ENCODE data around the gene PIP5K1C.

The PIP5K1C gene

DNA sequence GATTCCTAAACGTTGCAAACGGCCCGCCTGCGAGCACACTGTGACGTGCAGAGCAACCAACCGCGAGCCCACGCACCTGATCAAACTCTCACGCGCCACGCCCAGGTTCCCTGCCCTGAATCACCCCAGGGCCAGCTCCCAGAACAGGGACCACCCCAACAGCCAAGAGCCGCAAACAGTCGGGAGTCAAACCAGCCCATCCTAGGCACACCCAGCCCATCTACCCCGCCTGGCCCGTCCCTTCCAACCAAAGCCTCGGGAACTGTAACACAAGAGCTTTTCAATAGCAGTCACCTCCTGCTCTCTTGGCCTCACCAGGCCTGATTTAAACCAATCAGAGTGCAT is 8.9 kb downstream of the PIP5K1C start:
- Histone ChIP-seq H3K4me3 (ENCODE audit: low read length) (no peak overlapping the region), H3K9me3 (ENCODE audit: control insufficient read depth, low read depth, low read length) (no peaks in the 10 kb centered on the region), H3K27me3 (ENCODE audit: control insufficient read depth, insufficient read depth, low read length) (no peaks in the 10 kb centered on the region), H3K36me3 (ENCODE audit: control insufficient read depth, low read depth, low read length) (no peaks in the 10 kb centered on the region), H3K9ac (ENCODE audit: low read length) (no peak overlapping the region), H3K4me1 (ENCODE audit: control insufficient read depth, low read depth, low read length) (peaks cover 7% of the 10 kb centered on the region), H3K27ac (ENCODE audit: low read length) (no peak overlapping the region)

DNA sequence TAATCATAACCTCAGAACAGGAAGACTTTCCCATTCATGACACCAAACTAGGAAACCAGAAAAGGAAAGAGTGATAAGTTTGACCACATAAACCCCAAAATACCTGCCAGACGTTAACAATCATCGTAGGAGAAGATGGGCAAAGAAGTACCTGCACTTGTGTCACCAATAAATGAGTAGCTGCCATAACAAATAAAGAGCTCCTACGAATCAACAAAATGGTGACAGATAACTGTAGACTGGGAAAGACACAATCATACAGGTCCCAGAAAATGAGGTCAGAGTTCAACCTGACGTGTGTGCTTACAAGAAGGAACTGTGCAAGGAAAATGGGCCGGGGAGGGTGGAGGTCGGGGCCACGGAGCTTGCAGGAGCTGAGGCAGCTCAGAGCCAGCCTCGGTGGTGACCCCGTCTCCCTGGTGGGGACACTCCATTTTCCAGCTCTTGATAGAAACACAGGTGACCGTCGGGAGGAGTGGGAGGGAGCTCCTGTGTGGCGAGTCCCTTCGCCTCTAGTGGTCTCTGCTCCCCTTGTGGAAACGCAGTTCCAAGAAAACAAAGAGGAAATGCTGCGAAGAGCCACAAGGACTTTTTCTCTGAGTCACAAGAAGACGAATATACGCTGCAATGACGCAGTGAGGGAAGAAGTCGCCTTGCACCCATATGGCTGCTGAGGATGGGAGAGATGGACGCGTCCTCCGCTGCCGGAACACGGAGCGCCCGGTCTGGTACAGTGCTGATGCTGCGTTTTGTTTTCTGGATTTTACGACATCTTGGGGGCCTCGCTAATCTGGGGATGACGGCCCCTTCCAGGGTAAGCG is 9.5 kb downstream of the PIP5K1C start:
- Histone ChIP-seq H3K36me3 (ENCODE audit: control insufficient read depth, low read depth, low read length) (no peaks in the 10 kb centered on the region), H3K27ac (ENCODE audit: low read length) (no peak overlapping the region), H3K9me3 (ENCODE audit: control insufficient read depth, low read depth, low read length) (no peaks in the 10 kb centered on the region), H3K4me1 (ENCODE audit: control insufficient read depth, low read depth, low read length) (peaks cover 7% of the 10 kb centered on the region), H3K4me3 (ENCODE audit: low read length) (no peak overlapping the region), H3K9ac (ENCODE audit: low read length) (no peak overlapping the region), H3K27me3 (ENCODE audit: control insufficient read depth, insufficient read depth, low read length) (no peaks in the 10 kb centered on the region)

DNA sequence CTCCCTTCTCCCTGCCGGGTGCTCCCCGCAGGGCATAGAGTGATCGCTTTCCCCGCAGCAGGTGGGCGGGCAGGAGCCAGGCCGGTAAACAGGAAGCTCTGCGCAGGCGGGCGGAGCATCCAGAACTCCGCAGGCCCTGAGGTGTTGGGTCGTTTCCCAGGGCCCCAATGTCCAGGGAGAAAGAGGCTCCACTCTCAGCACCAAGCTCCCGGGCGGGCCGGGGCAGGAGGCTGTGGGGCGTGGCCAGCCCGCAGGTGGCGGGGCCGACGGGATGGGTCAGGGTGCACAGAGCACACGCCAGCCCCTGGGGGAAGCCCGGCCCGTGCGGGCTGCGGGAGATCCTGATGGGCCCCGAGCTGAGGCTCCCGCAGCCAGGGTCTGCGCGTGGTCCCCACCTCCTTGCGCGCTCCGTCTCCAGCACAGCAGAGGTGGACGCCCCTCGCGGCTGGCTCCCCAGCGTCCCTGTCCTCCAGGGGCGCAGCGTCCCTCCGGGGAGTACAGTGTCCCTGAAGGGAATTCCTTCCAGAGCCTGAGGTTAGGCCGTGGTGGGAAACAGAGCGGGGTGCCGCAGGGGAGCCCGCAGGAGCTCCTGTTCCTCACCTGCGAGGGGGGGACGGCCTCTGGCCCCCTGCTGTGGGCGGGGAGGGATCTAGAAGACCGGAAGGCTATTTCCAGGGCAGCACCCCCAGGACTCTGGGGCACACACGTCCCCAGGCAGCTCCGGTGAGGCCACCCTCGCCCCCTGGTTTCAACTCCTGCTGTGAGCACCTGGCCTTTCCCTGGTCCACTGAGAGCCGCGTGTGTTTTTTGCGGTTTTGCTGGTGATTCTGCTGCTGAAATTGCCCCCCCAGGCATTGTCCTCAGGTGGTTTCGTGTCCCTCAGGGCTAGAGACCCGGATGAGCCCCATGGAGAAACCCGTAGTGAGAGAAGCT is 12.2 kb downstream of the PIP5K1C start:
- Histone ChIP-seq H3K9ac (ENCODE audit: low read length) (peak overlapping the region; percentile 35), H3K27me3 (ENCODE audit: control insufficient read depth, insufficient read depth, low read length) (no peaks in the 10 kb centered on the region), H3K27ac (ENCODE audit: low read length) (no peak overlapping the region), H3K4me1 (ENCODE audit: control insufficient read depth, low read depth, low read length) (peaks cover 11% of the 10 kb centered on the region), H3K36me3 (ENCODE audit: control insufficient read depth, low read depth, low read length) (no peaks in the 10 kb centered on the region), H3K4me3 (ENCODE audit: low read length) (peak overlapping the region; percentile 45), H3K9me3 (ENCODE audit: control insufficient read depth, low read depth, low read length) (no peaks in the 10 kb centered on the region)

DNA sequence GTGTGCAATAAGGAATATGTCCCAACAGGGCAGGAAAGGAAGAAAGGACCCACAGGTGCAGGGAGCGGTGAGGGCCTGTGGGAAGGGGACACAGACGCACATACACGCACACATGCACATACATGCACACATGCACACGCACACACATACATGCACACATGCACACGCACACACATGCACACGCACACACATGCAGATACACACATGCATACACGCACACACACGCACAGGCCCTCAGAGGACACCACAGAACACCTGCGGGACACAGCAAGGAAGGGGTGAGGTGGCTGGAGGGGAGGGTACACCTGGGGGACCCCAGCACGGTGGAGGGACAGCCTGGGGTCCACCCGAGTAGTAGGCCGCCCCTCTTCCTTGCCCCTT is 12.9 kb downstream of the PIP5K1C start:
- Histone ChIP-seq H3K9ac (ENCODE audit: low read length) (no peak overlapping the region), H3K4me1 (ENCODE audit: control insufficient read depth, low read depth, low read length) (peaks cover 13% of the 10 kb centered on the region), H3K4me3 (ENCODE audit: low read length) (peak overlapping the region; percentile 45), H3K27ac (ENCODE audit: low read length) (no peak overlapping the region), H3K36me3 (ENCODE audit: control insufficient read depth, low read depth, low read length) (no peaks in the 10 kb centered on the region), H3K27me3 (ENCODE audit: control insufficient read depth, insufficient read depth, low read length) (no peaks in the 10 kb centered on the region), H3K9me3 (ENCODE audit: control insufficient read depth, low read depth, low read length) (no peaks in the 10 kb centered on the region)

DNA sequence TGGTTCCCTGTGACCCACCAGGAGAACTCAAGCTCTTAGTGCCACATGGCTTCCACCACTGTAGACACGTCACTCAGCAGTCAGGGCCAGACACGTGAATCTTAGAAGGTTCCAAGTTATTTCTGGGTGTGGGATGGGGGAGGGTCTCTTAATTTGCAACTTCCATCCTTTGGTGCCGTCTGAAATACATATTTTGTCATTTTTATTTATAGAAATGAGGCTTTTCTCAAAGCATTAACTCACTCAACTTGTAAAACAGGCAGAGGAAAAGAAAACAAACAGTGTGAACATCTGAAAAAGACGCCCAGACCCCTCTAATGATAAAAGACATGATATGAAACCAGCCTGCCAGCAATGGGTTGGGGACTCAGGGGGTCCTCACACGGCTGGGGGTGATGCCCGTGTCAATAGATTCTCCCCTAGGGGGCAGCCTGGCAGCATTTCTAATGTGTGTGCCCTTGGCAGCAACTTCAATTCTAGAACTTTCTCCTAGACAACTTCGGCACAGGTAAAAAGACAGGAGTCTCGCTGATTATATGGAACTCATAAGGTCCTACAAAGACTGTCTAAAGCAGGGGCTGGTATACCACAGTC is 15.4 kb downstream of the PIP5K1C start:
- Histone ChIP-seq H3K4me1 (ENCODE audit: control insufficient read depth, low read depth, low read length) (peaks cover 21% of the 10 kb centered on the region), H3K36me3 (ENCODE audit: control insufficient read depth, low read depth, low read length) (no peaks in the 10 kb centered on the region)

DNA sequence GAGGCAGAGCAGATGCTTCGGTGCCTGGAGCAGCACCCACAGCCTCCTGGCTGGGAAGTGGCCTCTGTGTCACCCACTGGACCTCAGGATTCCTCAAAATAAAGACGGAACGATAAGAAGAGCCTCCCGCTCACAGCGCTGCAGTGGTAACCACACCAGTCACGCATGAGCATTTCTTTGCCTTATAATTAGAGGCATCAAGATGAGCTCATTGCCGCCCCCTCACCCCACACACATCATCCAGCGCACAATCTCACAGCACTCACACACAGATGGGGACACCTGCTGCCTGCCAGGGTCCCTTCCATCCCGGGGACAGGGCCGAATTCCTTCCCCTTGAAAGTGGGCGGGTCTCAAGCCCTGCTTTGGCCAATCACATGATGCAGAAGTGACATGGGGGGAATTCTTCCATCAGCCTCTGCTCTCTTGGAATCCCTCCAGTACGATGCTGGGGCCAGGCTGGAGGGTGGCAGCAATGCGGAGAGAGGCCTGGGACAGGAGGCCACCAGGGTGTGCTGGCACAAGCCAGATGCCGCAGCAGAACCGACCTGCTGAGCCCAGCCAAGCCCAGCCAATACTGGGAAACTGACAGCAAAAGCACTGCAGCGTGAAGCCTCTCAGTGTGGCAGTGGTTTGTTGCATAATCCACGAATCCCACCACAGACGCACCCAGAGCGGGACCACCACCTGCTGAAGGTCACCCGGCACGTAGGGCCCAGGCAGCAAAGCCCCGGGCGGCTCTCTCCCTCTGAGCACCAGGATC is 16.0 kb downstream of the PIP5K1C start:
- H3K9ac ChIP-seq (ENCODE audit: low read length): no peak overlapping the region
- H3K9me3 ChIP-seq (ENCODE audit: control insufficient read depth, low read depth, low read length): no peaks in the 10 kb centered on the region
- peaks cover 21% of the 10 kb centered on the region for H3K4me1 ChIP-seq (ENCODE audit: control insufficient read depth, low read depth, low read length)
- H3K4me3 ChIP-seq (ENCODE audit: low read length): no peak overlapping the region
- H3K36me3 ChIP-seq (ENCODE audit: control insufficient read depth, low read depth, low read length): no peaks in the 10 kb centered on the region
- H3K27me3 ChIP-seq (ENCODE audit: control insufficient read depth, insufficient read depth, low read length): no peaks in the 10 kb centered on the region
- H3K27ac ChIP-seq (ENCODE audit: low read length): no peak overlapping the region

More for the DNA sequence above, 15.4 kb downstream of the PIP5K1C start:
- H3K27me3 ChIP-seq (ENCODE audit: control insufficient read depth, insufficient read depth, low read length): no peaks in the 10 kb centered on the region
- no peaks in the 10 kb centered on the region for H3K9me3 ChIP-seq (ENCODE audit: control insufficient read depth, low read depth, low read length)
- H3K9ac ChIP-seq (ENCODE audit: low read length): no peak overlapping the region
- no peak overlapping the region for H3K27ac ChIP-seq (ENCODE audit: low read length)
- no peak overlapping the region for H3K4me3 ChIP-seq (ENCODE audit: low read length)

DNA sequence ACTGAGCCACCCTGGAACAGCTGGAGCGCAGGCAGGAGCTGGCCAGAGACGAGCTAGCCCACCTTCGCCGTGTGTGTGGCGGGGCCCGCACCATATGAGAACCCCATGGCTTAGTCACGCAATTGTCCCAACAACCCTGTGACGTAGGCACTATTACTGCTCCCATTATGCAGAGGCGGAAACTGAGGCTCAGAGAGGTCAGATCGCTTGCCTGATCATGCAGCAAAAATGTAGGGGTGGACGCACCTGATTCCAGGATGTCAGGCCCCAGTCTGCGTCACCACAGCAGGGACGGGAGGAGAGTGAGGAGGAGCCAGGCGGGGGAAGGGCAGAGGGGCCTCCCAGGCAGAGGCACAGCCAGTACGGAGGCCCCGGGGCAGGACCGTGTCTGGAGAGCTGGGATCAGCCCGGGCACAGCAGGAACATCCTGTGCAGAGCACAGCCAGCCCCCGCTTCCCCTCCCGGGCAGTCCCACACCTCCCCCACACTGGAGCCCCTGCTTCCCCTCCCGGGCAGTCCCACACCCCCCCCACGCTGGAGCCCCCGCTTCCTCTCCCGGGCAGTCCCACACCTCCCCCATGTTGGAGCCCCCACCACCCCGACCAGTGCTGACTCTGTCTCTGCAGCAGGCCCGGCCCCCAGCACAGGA is 16.7 kb downstream of the PIP5K1C start:
- Histone ChIP-seq H3K9me3 (ENCODE audit: control insufficient read depth, low read depth, low read length) (no peaks in the 10 kb centered on the region), H3K9ac (ENCODE audit: low read length) (no peak overlapping the region), H3K36me3 (ENCODE audit: control insufficient read depth, low read depth, low read length) (no peaks in the 10 kb centered on the region), H3K27me3 (ENCODE audit: control insufficient read depth, insufficient read depth, low read length) (no peaks in the 10 kb centered on the region), H3K4me3 (ENCODE audit: low read length) (no peak overlapping the region), H3K27ac (ENCODE audit: low read length) (peak overlapping the region; percentile 38), H3K4me1 (ENCODE audit: control insufficient read depth, low read depth, low read length) (peaks cover 20% of the 10 kb centered on the region)

DNA sequence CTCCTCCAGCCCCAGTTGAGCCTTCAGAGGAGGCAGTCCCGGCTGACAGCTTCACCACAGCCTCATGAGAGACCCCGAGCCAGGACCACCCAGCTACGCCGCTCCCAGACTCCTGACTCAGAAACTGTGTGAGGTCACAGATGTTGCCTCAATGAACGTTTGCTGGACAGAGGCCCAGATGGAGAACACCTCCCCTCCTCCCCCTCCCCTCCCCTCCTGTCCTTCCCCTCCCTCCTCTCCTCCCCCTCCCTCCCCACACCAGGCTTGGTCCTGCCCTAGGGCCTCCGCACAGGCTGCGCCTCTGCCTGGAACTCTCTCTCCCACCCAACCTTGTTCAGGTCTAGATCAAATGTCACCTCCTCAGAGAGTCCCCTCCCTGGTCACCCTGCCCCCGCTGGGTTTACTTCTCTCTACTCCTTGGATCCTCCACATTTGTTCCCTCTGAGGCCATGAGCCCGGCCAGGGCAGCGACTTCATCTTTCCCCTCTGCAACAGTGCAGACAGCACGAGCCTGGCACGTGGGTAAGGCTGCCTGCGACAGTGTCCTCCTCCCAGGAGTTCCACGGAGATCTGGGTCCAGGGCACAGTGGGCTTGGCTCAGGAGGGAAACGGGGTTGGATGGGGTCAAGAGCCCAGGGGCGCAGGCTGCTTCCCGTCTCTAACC is 17.4 kb downstream of the PIP5K1C start:
- Histone ChIP-seq H3K27ac (ENCODE audit: low read length) (peak overlapping the region; percentile 38), H3K4me1 (ENCODE audit: control insufficient read depth, low read depth, low read length) (peaks cover 14% of the 10 kb centered on the region), H3K9ac (ENCODE audit: low read length) (no peak overlapping the region), H3K4me3 (ENCODE audit: low read length) (no peak overlapping the region), H3K36me3 (ENCODE audit: control insufficient read depth, low read depth, low read length) (no peaks in the 10 kb centered on the region), H3K27me3 (ENCODE audit: control insufficient read depth, insufficient read depth, low read length) (no peaks in the 10 kb centered on the region), H3K9me3 (ENCODE audit: control insufficient read depth, low read depth, low read length) (no peaks in the 10 kb centered on the region)

DNA sequence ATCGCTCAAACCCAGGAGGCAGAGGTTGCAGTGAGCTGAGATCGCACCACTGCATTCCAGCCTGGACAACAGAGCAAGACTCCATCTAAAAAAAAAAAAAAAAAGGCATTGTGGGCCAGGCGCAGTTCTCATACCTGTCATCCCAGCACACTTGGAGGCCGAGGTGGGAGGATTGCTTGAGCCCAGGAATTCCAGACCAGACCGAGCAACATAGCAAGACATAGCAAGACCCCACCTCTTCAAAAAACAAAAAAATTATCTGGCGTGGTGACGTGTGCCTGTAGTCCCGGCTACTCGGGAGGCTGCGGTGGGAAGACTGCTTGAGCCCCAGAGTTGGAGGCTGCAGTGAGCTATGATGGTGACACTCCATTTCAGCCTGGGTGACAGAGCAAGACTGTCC is 18.0 kb downstream of the PIP5K1C start:
- no peaks in the 10 kb centered on the region for H3K36me3 ChIP-seq (ENCODE audit: control insufficient read depth, low read depth, low read length)
- no peak overlapping the region for H3K4me3 ChIP-seq (ENCODE audit: low read length)
- H3K27ac ChIP-seq (ENCODE audit: low read length): no peak overlapping the region
- H3K4me1 ChIP-seq (ENCODE audit: control insufficient read depth, low read depth, low read length): peaks cover 14% of the 10 kb centered on the region
- no peaks in the 10 kb centered on the region for H3K9me3 ChIP-seq (ENCODE audit: control insufficient read depth, low read depth, low read length)
- no peaks in the 10 kb centered on the region for H3K27me3 ChIP-seq (ENCODE audit: control insufficient read depth, insufficient read depth, low read length)
- H3K9ac ChIP-seq (ENCODE audit: low read length): no peak overlapping the region

DNA sequence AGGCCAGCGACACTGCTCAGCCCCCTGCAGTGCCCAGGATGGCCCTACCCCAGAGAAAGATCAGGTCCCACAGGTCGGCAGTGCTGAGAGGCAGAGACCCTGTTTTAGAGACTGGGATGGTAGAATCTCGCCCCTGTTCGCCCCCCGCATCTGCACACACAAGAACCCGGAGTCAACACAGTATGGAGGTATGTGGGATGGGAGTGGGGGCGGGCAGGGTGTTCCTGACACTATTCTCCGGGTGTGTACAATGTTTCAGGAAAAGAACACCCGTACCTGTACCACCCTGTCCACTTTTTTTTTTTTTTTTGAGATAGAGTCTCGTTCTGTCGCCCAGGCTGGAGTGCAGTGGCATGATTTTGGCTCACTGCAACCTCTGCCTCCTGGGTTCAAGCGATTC is 19.3 kb downstream of the PIP5K1C start:
- Histone ChIP-seq H3K36me3 (ENCODE audit: control insufficient read depth, low read depth, low read length) (no peaks in the 10 kb centered on the region), H3K4me3 (ENCODE audit: low read length) (no peak overlapping the region), H3K27me3 (ENCODE audit: control insufficient read depth, insufficient read depth, low read length) (no peaks in the 10 kb centered on the region), H3K27ac (ENCODE audit: low read length) (no peak overlapping the region), H3K9me3 (ENCODE audit: control insufficient read depth, low read depth, low read length) (no peaks in the 10 kb centered on the region), H3K4me1 (ENCODE audit: control insufficient read depth, low read depth, low read length) (peaks cover 14% of the 10 kb centered on the region), H3K9ac (ENCODE audit: low read length) (no peak overlapping the region)
